Spleen (tissue), 7 donors: Measurements from ENCODE around the gene YPEL2.

Experiments used
- POLR2A ChIP-seq, 3 donors: fragments of 450-650 bp; IDR thresholded peaks; one replicate each; pipeline ENCODE4 v1.5.1; 2017; ENCODE audit warnings: antibody characterized with exemption in 3 of 3, mild to moderate bottlenecking in 1 of 3
- POLR2AphosphoS5 ChIP-seq, 3 donors: sonication (generic); formaldehyde crosslinking; IDR thresholded peaks; one replicate each; pipeline ENCODE4 v1.5.1; 2017; ENCODE audit warnings: antibody characterized with exemption in 3 of 3
- TF ChIP-seq, protein P1 (sequence below), 11 experiments: fragments of 200-600 bp in 7 of 11; fragments of 450-650 bp in 4 of 11; sonication (generic) in 4 of 11; IDR thresholded peaks in 8 of 11; conservative IDR thresholded peaks in 3 of 11; 1 replicate in 7 of 11; 2 replicates in 4 of 11; pipeline versions ENCODE4 v1.4.0 to v1.8.0; 2016 to 2021; ENCODE audit warnings: antibody characterized with exemption in 11 of 11, inconsistent platforms in 4 of 11, mild to moderate bottlenecking in 1 of 11
- donor health status: DM: no; HTN: no; CAD: no; lungs with moderate emphysema.
- donor health status: DM: no; HTN: no; CAD: no.
- donor health status: DM: no; HTN: no; CAD: no.

DNA sequence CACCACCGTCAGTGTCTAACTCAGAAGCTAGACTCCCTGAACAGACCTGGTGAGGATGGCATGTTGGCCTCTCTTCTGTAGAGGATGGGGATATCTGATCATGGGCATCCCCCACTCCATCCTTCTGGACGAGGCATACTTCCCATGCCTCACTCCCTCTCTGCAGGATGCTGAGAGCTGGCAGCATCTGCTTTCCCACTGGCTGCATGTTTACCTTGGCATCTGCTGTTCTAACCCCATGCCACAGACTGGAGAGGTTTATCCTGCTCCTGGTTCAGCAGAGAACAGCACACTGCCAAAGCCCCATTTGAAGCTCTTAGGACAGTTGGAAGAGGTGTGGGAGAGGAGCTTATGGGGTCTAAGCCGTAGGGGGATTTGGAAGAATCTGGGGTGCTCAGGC is 46.0 kb downstream of the YPEL2 start:
- TF ChIP-seq POLR2A (IDR thresholded peaks at IDR 0.05) (no peak), POLR2AphosphoS5 (IDR thresholded peaks at IDR 0.05) (no peak)
- TF ChIP-seq, protein P1, sequence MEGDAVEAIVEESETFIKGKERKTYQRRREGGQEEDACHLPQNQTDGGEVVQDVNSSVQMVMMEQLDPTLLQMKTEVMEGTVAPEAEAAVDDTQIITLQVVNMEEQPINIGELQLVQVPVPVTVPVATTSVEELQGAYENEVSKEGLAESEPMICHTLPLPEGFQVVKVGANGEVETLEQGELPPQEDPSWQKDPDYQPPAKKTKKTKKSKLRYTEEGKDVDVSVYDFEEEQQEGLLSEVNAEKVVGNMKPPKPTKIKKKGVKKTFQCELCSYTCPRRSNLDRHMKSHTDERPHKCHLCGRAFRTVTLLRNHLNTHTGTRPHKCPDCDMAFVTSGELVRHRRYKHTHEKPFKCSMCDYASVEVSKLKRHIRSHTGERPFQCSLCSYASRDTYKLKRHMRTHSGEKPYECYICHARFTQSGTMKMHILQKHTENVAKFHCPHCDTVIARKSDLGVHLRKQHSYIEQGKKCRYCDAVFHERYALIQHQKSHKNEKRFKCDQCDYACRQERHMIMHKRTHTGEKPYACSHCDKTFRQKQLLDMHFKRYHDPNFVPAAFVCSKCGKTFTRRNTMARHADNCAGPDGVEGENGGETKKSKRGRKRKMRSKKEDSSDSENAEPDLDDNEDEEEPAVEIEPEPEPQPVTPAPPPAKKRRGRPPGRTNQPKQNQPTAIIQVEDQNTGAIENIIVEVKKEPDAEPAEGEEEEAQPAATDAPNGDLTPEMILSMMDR (IDR thresholded peaks at IDR 0.05 in 8 of 11, conservative IDR thresholded peaks at IDR 0.05 in 3 of 11): no peak
